ENCODE results near the gene ITGB8.
"Not testable (repeated sequence)": the region's sequence is repeated elsewhere in the genome, so short reads cannot be mapped to it uniquely, and the experiment has no call there.

ITGB8 gene

DNA sequence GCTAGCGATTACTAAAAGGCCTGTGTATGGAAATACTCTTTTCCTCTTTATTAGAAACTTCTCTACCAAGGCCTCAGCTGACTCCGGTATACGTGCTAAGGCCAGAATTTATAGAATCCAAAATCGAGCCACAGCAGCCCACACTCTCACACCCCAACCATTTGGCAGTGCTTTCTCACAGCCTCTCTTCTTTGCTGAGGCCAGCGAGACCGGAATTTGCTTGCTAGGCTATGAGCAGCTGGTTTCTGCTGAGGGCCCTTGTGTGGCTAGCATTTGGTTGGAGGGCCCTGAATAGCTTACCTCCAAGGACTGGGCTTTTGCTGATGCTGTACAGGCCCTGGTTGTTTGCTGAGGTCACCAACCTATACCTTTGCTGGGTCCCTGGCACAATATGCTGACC lies 46.1 kb downstream of the ITGB8 start:
- no peak for DNase-seq (ENCODE audit: extremely low read depth, low read depth)
- TF ChIP-seq, protein P1, sequence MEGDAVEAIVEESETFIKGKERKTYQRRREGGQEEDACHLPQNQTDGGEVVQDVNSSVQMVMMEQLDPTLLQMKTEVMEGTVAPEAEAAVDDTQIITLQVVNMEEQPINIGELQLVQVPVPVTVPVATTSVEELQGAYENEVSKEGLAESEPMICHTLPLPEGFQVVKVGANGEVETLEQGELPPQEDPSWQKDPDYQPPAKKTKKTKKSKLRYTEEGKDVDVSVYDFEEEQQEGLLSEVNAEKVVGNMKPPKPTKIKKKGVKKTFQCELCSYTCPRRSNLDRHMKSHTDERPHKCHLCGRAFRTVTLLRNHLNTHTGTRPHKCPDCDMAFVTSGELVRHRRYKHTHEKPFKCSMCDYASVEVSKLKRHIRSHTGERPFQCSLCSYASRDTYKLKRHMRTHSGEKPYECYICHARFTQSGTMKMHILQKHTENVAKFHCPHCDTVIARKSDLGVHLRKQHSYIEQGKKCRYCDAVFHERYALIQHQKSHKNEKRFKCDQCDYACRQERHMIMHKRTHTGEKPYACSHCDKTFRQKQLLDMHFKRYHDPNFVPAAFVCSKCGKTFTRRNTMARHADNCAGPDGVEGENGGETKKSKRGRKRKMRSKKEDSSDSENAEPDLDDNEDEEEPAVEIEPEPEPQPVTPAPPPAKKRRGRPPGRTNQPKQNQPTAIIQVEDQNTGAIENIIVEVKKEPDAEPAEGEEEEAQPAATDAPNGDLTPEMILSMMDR (IDR thresholded peaks at IDR 0.05; ENCODE audit: low read depth, low read length): no peak

DNA sequence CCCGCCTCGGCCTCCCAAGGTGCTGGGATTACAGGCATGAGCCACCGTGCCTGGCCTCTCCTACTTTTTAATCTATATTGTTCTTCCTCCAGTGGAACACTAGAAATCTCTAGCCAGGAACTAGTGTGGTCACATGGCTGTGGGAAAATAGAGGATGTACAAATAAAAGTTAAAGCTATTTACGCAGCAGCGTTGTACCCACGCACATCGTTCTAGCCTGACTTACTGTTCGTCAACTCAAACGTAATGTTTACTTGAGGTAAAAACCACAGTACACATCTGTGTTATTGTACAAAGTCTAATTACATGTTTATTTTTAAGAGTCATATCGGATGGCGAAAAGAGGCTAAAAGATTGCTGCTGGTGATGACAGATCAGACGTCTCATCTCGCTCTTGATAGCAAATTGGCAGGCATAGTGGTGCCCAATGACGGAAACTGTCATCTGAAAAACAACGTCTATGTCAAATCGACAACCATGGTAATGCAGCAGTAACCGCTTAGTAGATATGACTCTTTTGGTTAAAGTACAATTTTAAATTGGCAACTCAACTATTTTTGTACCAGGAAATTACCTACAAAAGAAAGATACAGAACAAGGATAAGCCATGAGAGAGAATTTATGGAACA lies 50.8 kb downstream of the ITGB8 start:
- no peak for DNase-seq (ENCODE audit: extremely low read depth, low read depth)
- TF ChIP-seq, protein P1 (IDR thresholded peaks at IDR 0.05; ENCODE audit: low read depth, low read length): no peak

DNA sequence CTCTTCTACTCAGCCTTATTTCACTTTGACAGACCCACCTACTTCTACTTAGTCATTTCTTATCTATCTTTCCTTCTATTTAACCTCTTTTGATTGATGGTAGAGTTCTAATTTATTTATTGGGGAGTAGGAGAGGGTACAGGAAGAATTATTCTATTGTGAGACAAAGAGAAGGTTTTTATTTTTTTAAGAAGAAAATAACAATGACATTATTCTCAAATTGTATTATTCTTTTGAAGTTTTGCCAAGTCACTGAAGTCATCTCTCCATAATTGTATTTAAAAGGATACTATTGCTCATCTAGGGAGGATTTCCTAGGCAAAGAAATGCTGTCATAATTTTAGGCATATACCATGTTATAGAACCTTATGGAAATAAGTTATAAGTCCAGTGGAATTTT lies 52.7 kb downstream of the ITGB8 start:
- TF ChIP-seq, protein P1 (IDR thresholded peaks at IDR 0.05; ENCODE audit: low read depth, low read length): no peak
- no peak for DNase-seq (ENCODE audit: extremely low read depth, low read depth)

DNA sequence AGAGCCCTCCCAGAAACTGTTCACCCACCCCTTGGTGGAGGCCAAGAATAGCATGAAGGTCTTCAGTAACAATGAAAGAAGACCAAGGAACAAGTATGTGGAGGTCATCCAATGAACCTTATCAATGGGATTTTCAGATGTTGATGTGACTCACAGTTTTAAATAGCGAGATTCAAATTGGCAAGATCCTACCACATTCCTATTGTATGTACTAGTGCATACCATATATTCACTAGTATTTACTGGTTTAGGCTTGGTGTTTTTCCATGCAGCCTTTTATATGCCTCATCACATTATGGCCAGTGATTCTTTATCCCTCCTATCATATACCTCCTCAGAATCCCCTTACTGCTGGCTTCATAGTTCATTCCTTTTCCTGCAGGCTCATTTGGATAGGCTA lies 54.4 kb downstream of the ITGB8 start:
- TF ChIP-seq, protein P1 (IDR thresholded peaks at IDR 0.05; ENCODE audit: low read depth, low read length): no peak
- peak; percentile 32 for DNase-seq (ENCODE audit: extremely low read depth, low read depth)

DNA sequence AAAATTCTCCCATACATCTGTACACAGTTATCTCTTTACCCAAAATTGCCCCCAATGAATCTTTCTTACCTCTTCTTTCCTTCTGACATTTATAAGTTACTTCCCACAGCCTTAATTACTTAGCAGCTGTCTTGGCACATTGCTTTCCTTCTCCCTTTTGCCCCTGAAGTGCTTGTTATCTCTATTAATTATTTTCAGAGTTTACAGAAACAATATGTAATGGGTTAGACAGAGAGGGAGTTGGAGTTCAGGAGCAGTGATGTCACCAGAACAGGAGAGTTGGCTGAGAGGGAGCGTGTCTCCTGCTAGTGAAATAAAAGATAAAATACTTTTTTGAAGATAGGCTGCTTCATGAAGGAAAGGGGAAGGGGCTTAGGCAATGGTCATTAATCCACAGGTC lies 57.4 kb downstream of the ITGB8 start:
- TF ChIP-seq, protein P1 (IDR thresholded peaks at IDR 0.05; ENCODE audit: low read depth, low read length): no peak
- no peak for DNase-seq (ENCODE audit: extremely low read depth, low read depth)

DNA sequence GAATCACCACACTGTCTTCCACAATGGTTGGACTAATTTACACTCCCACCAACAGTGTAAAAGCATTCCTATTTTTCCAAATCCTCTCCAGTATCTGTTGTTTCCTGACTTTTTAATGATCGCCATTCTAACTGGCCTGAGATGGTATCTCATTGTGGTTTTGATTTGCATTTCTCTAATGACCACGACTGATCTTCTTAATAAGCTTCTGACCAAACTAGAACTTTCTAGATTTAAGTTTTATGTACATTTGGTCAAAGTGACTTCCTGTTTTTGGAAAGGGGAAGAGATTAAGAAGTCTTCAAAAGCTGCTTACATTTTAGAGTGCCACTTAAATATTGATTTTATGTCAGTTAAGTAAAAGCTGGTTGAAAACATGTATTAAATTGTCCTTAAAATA lies 58.5 kb downstream of the ITGB8 start:
- DNase-seq (ENCODE audit: extremely low read depth, low read depth): not testable (repeated sequence)

DNA sequence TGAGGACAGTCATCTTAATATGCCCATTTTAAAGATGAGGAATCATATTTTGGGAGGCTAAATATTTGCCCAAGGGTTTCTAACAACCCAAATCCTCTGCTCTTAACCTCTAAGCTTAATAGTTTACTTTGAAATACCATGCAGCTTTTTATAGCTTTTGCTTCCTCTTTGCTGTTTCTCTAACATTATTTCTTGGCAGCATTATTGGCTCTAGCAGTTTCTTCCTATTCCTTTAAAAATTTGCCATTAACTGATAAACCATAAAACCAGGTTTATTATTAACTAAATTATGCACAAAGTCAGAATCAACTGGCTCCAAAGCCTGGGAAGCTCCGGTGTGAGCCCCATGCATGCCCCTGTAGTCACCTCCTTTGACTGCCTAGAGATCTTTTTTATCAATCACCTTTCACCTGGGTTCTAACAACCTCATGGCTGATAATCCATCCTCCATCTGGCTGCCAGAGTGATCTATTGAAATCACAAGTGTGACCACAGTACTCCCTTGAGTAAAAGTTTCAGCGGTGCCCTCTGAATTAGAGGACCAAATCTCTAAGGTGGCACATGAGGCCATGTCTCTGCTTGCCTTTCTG lies 62.4 kb downstream of the ITGB8 start:
- TF ChIP-seq, protein P1 (IDR thresholded peaks at IDR 0.05; ENCODE audit: low read depth, low read length): no peak
- DNase-seq (ENCODE audit: extremely low read depth, low read depth): no peak

DNA sequence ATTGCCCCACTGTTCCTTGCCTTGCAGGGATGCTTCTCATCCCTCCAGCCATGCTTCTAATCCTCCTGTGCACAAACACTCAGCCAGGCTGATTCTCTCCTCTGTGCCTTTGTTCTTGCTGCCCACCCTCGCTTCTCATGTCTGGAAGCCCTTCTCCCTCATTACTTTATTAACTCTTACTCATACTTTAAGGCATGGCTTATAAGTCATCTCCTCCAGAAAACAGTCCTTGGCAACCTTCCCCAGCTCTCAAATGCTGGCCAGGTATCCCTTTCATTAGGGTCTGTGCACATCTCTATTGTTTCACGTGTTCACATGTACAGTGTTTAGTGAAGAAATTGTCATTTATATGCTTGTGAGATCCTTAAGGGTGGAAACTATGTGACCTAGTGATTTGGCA lies 62.9 kb downstream of the ITGB8 start:
- TF ChIP-seq, protein P1 (IDR thresholded peaks at IDR 0.05; ENCODE audit: low read depth, low read length): no peak
- no peak for DNase-seq (ENCODE audit: extremely low read depth, low read depth)
